Testis (tissue), 3 donors: ENCODE data around the gene FAM237B. TPM values are rescaled to one million over a fixed set of nuclear protein-coding genes. Genes with fewer than 3 reads are reported as not detected.

Experiments
- DNase-seq: peaks from one replicate; pipeline ENCODE4 v3.0.0-alpha.2; 2019
- H3K27ac ChIP-seq, 2 donors: fragments of 200-600 bp; sonication (generic); one replicate each; pipeline ENCODE4 v1.5.1; 2019
- H3K27me3 ChIP-seq: fragments of 200-600 bp; sonication (generic); one replicate; pipeline ENCODE4 v1.5.1; 2019
- H3K36me3 ChIP-seq: fragments of 200-600 bp; sonication (generic); one replicate; pipeline ENCODE4 v1.5.1; 2017; ENCODE audit warnings: low read depth; ENCODE audit errors: missing control alignments
- H3K4me1 ChIP-seq: fragments of 200-600 bp; sonication (generic); one replicate; pipeline ENCODE4 v1.5.1; 2019
- H3K4me3 ChIP-seq, 2 donors: fragments of 200-600 bp; sonication (generic); one replicate each; pipeline ENCODE4 v1.5.1; 2017 to 2019
- H3K9me3 ChIP-seq: fragments of 200-600 bp; sonication (generic); one replicate; pipeline ENCODE4 v1.5.1; 2017
- POLR2A ChIP-seq: fragments of 450-650 bp; IDR thresholded peaks from one replicate; pipeline ENCODE4 v1.6.1; 2017; ENCODE audit warnings: antibody characterized with exemption, mild to moderate bottlenecking, moderate library complexity
- WGBS, 2 donors: methylation state at CpG; one replicate each; pipeline ENCODE4 v1.1.5; 2018; 5-methylcytosine and 5-hydroxymethylcytosine counted together
- intact Hi-C: fragments of 100-400 bp; cut with DNase I; formaldehyde crosslinking; loops from one replicate; pipeline ENCODE4 v1.15.1; 2023; ENCODE audit warnings: low total_unique reads
- polyA plus RNA-seq: library from polyadenylated mRNA; stranded (reverse); fragments of 350-450 nt; fragmentation: Illumina TruSeq; extraction: RNeasy Lipid Tissue Mini Kit (QIAGEN cat#74804); gene quantifications from one replicate; pipeline ENCODE4 v1.2.3, GENCODE V29; 2014; ENCODE audit warnings: low read depth, low replicate concordance; ENCODE audit not compliant: insufficient read depth
- total RNA-seq, 2 donors: library from RNA; depleted of rRNA; stranded (reverse); fragments of >200 nt; gene quantifications; one replicate each; pipeline ENCODE4 v1.2.3, GENCODE V29; 2016
- TF ChIP-seq, protein P1 (sequence below), 3 experiments: fragments of 450-650 bp in 2 of 3; fragments of 200-600 bp in 1 of 3; sonication (generic) in 1 of 3; IDR thresholded peaks; one replicate each; pipeline ENCODE4 v1.5.1; 2016 to 2019; ENCODE audit warnings: antibody characterized with exemption in 3 of 3, mild to moderate bottlenecking in 2 of 3, moderate library complexity in 1 of 3

FAM237B gene
- total and polyA plus RNA-seq, 3 donors from 2014 or later = 0.17 TPM; not detected in 2

DNA sequence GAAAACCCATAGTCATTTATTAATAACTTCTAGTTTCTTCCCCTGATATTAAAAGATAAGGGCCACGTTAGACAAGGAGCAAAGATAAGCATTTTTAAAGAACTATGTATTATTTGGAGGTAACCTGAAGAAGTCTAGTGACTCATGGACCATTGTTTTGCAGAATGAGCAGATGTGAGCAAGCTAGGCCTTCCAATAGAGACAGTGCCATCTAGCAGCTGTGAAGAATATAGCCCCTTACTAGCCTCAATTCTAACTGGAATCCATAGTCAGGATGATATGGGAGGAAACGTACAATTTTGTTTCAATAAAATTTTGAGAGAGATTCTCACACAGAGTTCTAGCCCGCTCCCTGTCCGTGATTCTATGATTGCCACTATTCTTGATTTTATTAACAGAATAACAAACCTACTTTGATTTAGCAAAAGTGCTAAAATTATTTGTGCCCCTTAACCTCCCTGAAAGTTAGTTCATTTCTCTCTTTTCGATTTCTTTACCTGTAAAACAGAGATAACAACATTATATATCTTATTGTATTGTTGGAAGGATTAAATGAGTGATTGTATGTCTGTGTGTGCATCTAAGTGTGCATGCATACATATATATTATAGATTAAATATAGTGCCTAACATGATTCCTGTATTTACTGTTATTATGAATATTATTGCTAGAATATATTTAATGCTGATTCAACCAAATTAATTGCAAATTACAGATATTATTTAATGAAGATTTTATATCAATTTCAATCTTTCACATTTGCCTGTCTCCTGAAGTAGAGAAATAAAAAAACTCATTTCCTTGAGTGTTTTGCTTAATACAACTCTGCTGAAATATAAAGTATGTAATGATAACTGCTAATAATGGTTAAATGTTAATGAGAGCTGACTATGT is 22.7 kb downstream of the FAM237B start:
- no peak for TF ChIP-seq POLR2A
- TF ChIP-seq, protein P1, sequence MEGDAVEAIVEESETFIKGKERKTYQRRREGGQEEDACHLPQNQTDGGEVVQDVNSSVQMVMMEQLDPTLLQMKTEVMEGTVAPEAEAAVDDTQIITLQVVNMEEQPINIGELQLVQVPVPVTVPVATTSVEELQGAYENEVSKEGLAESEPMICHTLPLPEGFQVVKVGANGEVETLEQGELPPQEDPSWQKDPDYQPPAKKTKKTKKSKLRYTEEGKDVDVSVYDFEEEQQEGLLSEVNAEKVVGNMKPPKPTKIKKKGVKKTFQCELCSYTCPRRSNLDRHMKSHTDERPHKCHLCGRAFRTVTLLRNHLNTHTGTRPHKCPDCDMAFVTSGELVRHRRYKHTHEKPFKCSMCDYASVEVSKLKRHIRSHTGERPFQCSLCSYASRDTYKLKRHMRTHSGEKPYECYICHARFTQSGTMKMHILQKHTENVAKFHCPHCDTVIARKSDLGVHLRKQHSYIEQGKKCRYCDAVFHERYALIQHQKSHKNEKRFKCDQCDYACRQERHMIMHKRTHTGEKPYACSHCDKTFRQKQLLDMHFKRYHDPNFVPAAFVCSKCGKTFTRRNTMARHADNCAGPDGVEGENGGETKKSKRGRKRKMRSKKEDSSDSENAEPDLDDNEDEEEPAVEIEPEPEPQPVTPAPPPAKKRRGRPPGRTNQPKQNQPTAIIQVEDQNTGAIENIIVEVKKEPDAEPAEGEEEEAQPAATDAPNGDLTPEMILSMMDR (IDR thresholded peaks at IDR 0.05) = peak in 1 of 3 experiments; percentile 24
- WGBS, 2 donors = 69% methylated on average over 5 of the region's 5 CpGs
- Histone ChIP-seq H3K27me3 (no peaks in the 10 kb centered on the region), H3K36me3 (no peaks in the 10 kb centered on the region), H3K9me3 (no peaks in the 10 kb centered on the region), H3K27ac (no peak overlapping the region), H3K4me3 (no peak overlapping the region), H3K4me1 (no peaks in the 10 kb centered on the region)
- intact Hi-C loops = no loop called here
- DNase-seq = no peak

DNA sequence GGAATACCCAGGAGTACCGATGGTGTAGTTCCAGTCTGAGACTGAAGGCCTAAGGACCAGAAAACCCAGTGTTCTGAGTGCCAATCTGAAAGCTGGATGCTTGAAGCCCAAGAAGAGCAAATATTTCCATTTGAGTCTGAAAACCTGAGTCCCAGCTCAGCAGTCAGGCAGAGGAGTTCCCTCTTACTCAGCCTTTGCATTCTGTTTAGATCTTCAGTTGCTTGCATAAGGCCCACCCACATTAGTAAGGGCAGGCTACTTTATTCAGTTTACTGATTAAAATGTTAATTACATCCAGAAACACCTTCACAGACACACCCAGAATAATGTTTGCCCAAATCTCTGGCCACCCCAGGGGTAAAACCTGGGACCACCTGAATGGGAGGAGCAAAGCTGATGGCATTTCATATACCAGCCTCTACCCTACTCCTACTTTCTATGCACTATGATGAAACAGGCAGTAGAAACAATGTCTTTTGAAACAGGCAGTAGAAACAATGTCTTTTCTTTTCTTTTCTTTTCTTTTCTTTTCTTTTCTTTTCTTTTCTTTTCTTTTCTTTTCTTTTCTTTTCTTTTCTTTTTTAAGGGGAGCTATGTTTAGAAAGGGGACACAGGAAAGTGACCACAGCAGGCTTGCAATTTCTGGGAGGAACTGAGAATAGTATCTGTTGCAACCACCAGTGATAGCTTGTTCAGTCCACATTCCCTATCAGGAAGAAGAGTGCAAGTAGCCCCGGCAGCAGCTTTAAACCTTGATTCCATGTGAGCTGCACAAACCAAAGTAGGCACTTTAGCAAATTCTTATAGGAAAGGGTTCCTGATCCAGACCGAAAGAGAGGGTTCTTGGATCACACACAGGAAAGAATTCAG is 30.6 kb downstream of the FAM237B start:
- Histone ChIP-seq H3K4me1 (no peaks in the 10 kb centered on the region), H3K27me3 (no peaks in the 10 kb centered on the region), H3K36me3 (no peaks in the 10 kb centered on the region), H3K9me3 (no peaks in the 10 kb centered on the region), H3K27ac (no peak overlapping the region), H3K4me3 (no peak overlapping the region)
- WGBS, 2 donors = 88 to 90% methylated on average over 3 of the region's 3 CpGs
- TF ChIP-seq, protein P1 (IDR thresholded peaks at IDR 0.05) = no peak
- TF ChIP-seq POLR2A = no peak
- intact Hi-C loops = no loop called here
- no peak for DNase-seq

DNA sequence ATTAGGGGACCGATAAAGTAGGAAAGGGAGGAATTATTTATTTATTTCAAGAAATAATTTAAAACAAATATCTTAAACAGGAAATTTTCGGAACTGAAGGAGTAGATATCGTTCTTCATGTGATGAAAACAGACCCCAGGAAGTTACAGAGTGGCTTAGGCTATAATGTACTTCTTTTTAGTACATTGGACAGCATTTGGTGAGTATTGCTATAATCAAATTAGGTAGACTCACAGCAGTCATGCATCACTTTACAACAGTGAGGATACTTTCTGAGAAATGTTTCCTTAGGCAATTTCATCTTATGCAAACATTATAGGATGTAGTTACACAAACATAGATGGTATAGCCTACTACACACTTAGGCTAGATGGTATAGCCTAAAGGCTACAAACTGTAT is 33.0 kb downstream of the FAM237B start:
- H3K4me1 ChIP-seq = no peaks in the 10 kb centered on the region
- no peaks in the 10 kb centered on the region for H3K36me3 ChIP-seq
- DNase-seq = no peak
- WGBS, 2 donors = 89 to 91% methylated on average over 3 of the region's 3 CpGs
- H3K4me3 ChIP-seq = no peak overlapping the region
- no peak overlapping the region for H3K27ac ChIP-seq
- no peaks in the 10 kb centered on the region for H3K9me3 ChIP-seq
- no peak for TF ChIP-seq POLR2A
- TF ChIP-seq, protein P1 (IDR thresholded peaks at IDR 0.05) = no peak
- no peaks in the 10 kb centered on the region for H3K27me3 ChIP-seq
- intact Hi-C loops = no loop called here

DNA sequence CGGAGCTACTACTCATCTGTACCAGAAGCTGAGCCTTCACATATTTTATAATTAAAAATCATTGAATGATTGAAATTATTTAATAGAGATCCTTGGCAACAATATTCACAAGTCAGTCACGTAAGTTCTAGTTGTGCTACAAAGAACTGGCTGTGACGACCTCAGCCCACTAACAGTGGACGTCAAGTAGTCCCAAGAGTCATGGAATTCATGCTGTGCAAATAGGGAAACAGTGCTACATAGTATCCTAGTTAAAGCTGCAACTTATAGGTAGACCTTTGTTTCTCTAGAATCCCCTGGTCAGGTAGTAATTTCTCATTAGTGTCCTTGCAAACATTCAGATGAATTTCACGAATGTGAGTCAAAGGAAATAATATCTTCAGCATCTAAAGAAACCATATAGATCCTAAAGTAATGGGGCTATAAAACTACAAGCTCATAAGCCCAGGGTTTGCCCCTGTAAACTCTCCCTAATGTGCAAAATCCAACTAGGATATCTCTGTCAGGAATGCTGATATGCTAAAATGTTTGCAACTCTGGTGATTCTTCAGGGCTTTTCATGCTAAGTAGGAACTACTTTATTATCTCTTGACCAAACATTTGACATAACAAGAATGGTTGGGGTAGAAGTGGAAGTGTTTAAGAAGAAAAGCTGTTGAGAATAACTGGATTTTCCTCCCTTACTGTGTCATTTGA is 44.9 kb downstream of the FAM237B start:
- H3K9me3 ChIP-seq = no peaks in the 10 kb centered on the region
- WGBS, 2 donors = 49 to 59% methylated on average over 5 of the region's 5 CpGs

More for the DNA sequence above, 44.9 kb downstream of the FAM237B start:
- DNase-seq = no peak
- H3K27me3 ChIP-seq = no peaks in the 10 kb centered on the region
- intact Hi-C loops = no loop called here
- no peak overlapping the region for H3K27ac ChIP-seq
- H3K4me3 ChIP-seq = no peak overlapping the region
- no peaks in the 10 kb centered on the region for H3K4me1 ChIP-seq
- TF ChIP-seq, protein P1 (IDR thresholded peaks at IDR 0.05) = no peak
- no peak for TF ChIP-seq POLR2A
- no peaks in the 10 kb centered on the region for H3K36me3 ChIP-seq
